Measurements from ENCODE around the gene BCOR. TPM values are rescaled to one million over a fixed set of nuclear protein-coding genes. Genes with fewer than 3 reads are reported as not detected.

Gene BCOR
- total RNA-seq, 2 experiments from 2014 or later, result 48.0 to 64.3 TPM

- CTCF ChIA-PET (ENCODE audit: unreplicated experiment), result no interaction called here
These were observed 34.2 kb downstream of the BCOR start for GRCh38 chrX:40063555-40063954.

GRCh38 chrX:40062525-40063155 is 35.1 kb downstream of the BCOR start:
- CTCF ChIA-PET (ENCODE audit: unreplicated experiment), result no interaction called here

More at GRCh38 chrX:40063555-40063954, 34.2 kb downstream of the BCOR start:
- Histone ChIP-seq H3K36me3 (ENCODE audit: insufficient read depth, low read length) (peaks cover 100% of the 10 kb centered on the region), H3K79me2 (ENCODE audit: insufficient read depth, low read depth, low read length) (no peaks in the 10 kb centered on the region), H3K4me1 (ENCODE audit: insufficient read depth, low read length, poor library complexity, severe bottlenecking) (no peaks in the 10 kb centered on the region), H3K27ac (ENCODE audit: low read depth, low read length, poor library complexity, severe bottlenecking) (no peak overlapping the region), H3K4me2 (ENCODE audit: low read length) (no peak overlapping the region), H2AFZ (ENCODE audit: low read length) (no peak overlapping the region), H3K4me3 (ENCODE audit: low read depth, low read length, poor library complexity, severe bottlenecking) (no peak overlapping the region), H3K9me3 (ENCODE audit: low read length) (no peaks in the 10 kb centered on the region), H3K9me2 (ENCODE audit: insufficient read depth, low read length) (no peaks in the 10 kb centered on the region), H4K20me1 (ENCODE audit: insufficient read depth, low read length) (no peaks in the 10 kb centered on the region)
- intact Hi-C loops (cut with micrococcal nuclease; ENCODE audit: unreplicated experiment), result no loop called here
- DNase-seq (ENCODE audit: low spot score), result no peak
- POLR2A ChIA-PET, result no interaction called here
- no TSS peak for BruUV-seq (replicated peaks)
- TF ChIP-seq CTCF (conservative IDR thresholded peaks at IDR 0.05; ENCODE audit: low read length) (no peak), EZH2phosphoT487 (IDR thresholded peaks at IDR 0.05; ENCODE audit: borderline replicate concordance, low read depth, low read length) (no peak)

More at GRCh38 chrX:40062525-40063155, 35.1 kb downstream of the BCOR start:
- POLR2A ChIA-PET, result no interaction called here
- TF ChIP-seq EZH2phosphoT487 (IDR thresholded peaks at IDR 0.05; ENCODE audit: borderline replicate concordance, low read depth, low read length), result no peak
- no peak for TF ChIP-seq CTCF (conservative IDR thresholded peaks at IDR 0.05; ENCODE audit: low read length)
- Histone ChIP-seq H3K36me3 (ENCODE audit: insufficient read depth, low read length) (peaks cover 100% of the 10 kb centered on the region), H3K27ac (ENCODE audit: low read depth, low read length, poor library complexity, severe bottlenecking) (no peak overlapping the region), H2AFZ (ENCODE audit: low read length) (no peak overlapping the region), H3K79me2 (ENCODE audit: insufficient read depth, low read depth, low read length) (no peaks in the 10 kb centered on the region), H3K9me3 (ENCODE audit: low read length) (no peaks in the 10 kb centered on the region), H3K9me2 (ENCODE audit: insufficient read depth, low read length) (no peaks in the 10 kb centered on the region), H3K4me1 (ENCODE audit: insufficient read depth, low read length, poor library complexity, severe bottlenecking) (no peaks in the 10 kb centered on the region), H3K4me2 (ENCODE audit: low read length) (no peak overlapping the region), H4K20me1 (ENCODE audit: insufficient read depth, low read length) (no peaks in the 10 kb centered on the region), H3K4me3 (ENCODE audit: low read depth, low read length, poor library complexity, severe bottlenecking) (no peak overlapping the region)
- no peak for DNase-seq (ENCODE audit: low spot score)
- intact Hi-C loops (cut with micrococcal nuclease; ENCODE audit: unreplicated experiment), result no loop called here
- BruUV-seq (replicated peaks), result TSS peak; percentile 52
